ENCODE data around the gene NUP50. TPM values are rescaled to one million over a fixed set of nuclear protein-coding genes. Genes with fewer than 3 reads are reported as not detected.

The NUP50 gene
- total and polyA plus RNA-seq, 2 of the 13 experiments (the other 11 are each of a cell fraction or from before 2014, with no cell fraction given) = 14.2 to 52.4 TPM

DNA sequence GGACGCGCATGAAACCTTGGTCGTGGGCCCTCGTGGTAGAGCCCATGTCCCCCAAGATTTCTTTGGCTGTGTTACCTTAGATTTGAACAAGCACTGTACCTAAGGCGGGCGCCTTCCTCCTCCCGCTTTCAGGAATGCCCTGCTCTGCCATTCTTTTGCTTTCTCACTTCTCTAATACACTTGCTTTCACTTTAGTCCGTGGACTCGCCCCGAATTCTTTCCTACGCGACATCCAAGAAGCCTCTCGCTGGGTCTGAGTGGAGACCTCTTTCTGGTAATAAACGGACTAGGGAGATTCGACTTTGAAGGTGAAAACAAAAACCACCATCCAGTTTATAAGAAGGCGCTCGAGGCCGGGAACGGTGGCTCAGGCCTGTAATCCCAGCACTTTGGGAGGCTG is 1.2 kb upstream of the NUP50 start:
- Histone ChIP-seq H2AFZ (ENCODE audit: low read length) (no peak overlapping the region), H3K4me3 (replicated peaks in 1 of 3; ENCODE audit: insufficient read depth in 1 of 3, low read depth in 2 of 3, low read length in 3 of 3) (peak overlapping the region; percentile 68 to 95 (median 94)), H3K4me1 (ENCODE audit: insufficient read depth, low read length) (peaks cover 78% of the 10 kb centered on the region), H3K9me3 (ENCODE audit: low read length) (no peaks in the 10 kb centered on the region), H3K9ac (ENCODE audit: insufficient read depth, low read depth, low read length) (peak overlapping the region; percentile 93), H4K20me1 (ENCODE audit: insufficient read depth, low read length) (peaks cover 4% of the 10 kb centered on the region; the same call in 1 of the 2 replicates), H3K79me2 (ENCODE audit: insufficient read depth, low read length) (peaks cover 56% of the 10 kb centered on the region), H3K4me2 (ENCODE audit: low read depth, low read length) (peak overlapping the region; percentile 93), H3K27ac (ENCODE audit: extremely low read length, insufficient read depth, low read length) (peak overlapping the region; percentile 83), H3K27me3 (ENCODE audit: control insufficient read depth in 1 of 2, insufficient read depth in 2 of 2, low read length in 2 of 2) (peaks cover 0 to 4% of the 10 kb centered on the region in 2 experiments; a peak in 2 of 5 replicates), H3K36me3 (replicated peaks in 1 of 2; ENCODE audit: control insufficient read depth in 1 of 2, insufficient read depth in 2 of 2, low read length in 2 of 2) (peaks cover 0 to 15% of the 10 kb centered on the region in 2 experiments; a peak in 4 of 5 replicates)
- no peak for TF ChIP-seq RBFOX2 (IDR thresholded peaks at IDR 0.05; ENCODE audit: low read depth, low read length)
- 0 out of 2 replicates have a peak, but pooled peaks have one; percentile 10 for TF ChIP-seq SIN3A (IDR thresholded peaks at IDR 0.05; ENCODE audit: borderline replicate concordance, low read depth, low read length)
- TF ChIP-seq ZFP37 (CRISPR knock-in tag; IDR thresholded peaks at IDR 0.05; ENCODE audit: borderline replicate concordance) = no peak
- no peak for TF ChIP-seq KLF12 (CRISPR knock-in tag; IDR thresholded peaks at IDR 0.05; ENCODE audit: borderline replicate concordance)
- no peak for TF ChIP-seq ZNF121 (CRISPR knock-in tag; IDR thresholded peaks at IDR 0.05)
- peak; percentile 32 for TF ChIP-seq PRPF4 (IDR thresholded peaks at IDR 0.05; ENCODE audit: low read depth, low read length, poor library complexity, severe bottlenecking)
- no peak for TF ChIP-seq SP2 (CRISPR knock-in tag; IDR thresholded peaks at IDR 0.05)
- TF ChIP-seq MTF1 (CRISPR knock-in tag; IDR thresholded peaks at IDR 0.05) = no peak
- TF ChIP-seq PRDM10 (CRISPR knock-in tag; IDR thresholded peaks at IDR 0.05; ENCODE audit: low read depth) = no peak
- no peak for TF ChIP-seq ZSCAN9 (CRISPR knock-in tag; IDR thresholded peaks at IDR 0.05; ENCODE audit: borderline replicate concordance)
- no peak for TF ChIP-seq ASH2L (IDR thresholded peaks at IDR 0.05; ENCODE audit: insufficient read length, low read depth, low read length)
- no peak for TF ChIP-seq ZNF460 (CRISPR knock-in tag; IDR thresholded peaks at IDR 0.05; ENCODE audit: borderline replicate concordance)
- no peak for TF ChIP-seq KMT2A (CRISPR knock-in tag; IDR thresholded peaks at IDR 0.05)
- peak; percentile 46; the same call in 1 of the 2 replicates for TF ChIP-seq ZBTB38 (CRISPR knock-in tag; IDR thresholded peaks at IDR 0.05)
- TF ChIP-seq AKAP8 (CRISPR knock-in tag; IDR thresholded peaks at IDR 0.05) = no peak
- TF ChIP-seq TOE1 (CRISPR knock-in tag; IDR thresholded peaks at IDR 0.05) = no peak
- TF ChIP-seq PPARG (CRISPR knock-in tag; conservative IDR thresholded peaks at IDR 0.05) = no peak
- TF ChIP-seq CREB3 (CRISPR knock-in tag; IDR thresholded peaks at IDR 0.05) = no peak
- no peak for TF ChIP-seq ZNF891 (CRISPR knock-in tag; IDR thresholded peaks at IDR 0.05)
- no peak for TF ChIP-seq CHCHD3 (CRISPR knock-in tag; IDR thresholded peaks at IDR 0.05)
- no peak for TF ChIP-seq ZNF570 (CRISPR knock-in tag; IDR thresholded peaks at IDR 0.05; ENCODE audit: borderline replicate concordance)
- POLR2A ChIA-PET = no interaction called here
- in situ Hi-C loops (cut with HindIII; ENCODE audit: extremely low pct_ligation_motif_present, low pct_unique_long_range_greater_than_20kb) (loop anchor here (10.0 kb wide), 1 partner anchor 82 kb away; the partner anchor contains the start of gene KIAA0930), intact Hi-C loops (cut with micrococcal nuclease; ENCODE audit: unreplicated experiment) (no loop called here)
- DNase-seq (ENCODE audit: low spot score) (no peak), FAIRE-seq (no peak), ATAC-seq (no peak)
- 68% methylated on average over 18 of the region's 19 CpGs for WGBS (ENCODE audit: low lambda C conversion rate)
- CTCF ChIA-PET (ENCODE audit: low intra/inter-chr PET ratio, low total read pairs) = no interaction called here
- BruUV-seq (replicated peaks) = TSS peak; percentile 67
